HUDEP-2 (cell line): Measurements from ENCODE around the gene CHAT.

Source experiments
- DNase-seq, 76 experiments: peaks; one replicate each; lab custom pipeline; 2025; ENCODE audit not compliant: unreplicated experiment in 76 of 76; lab: John Stamatoyannopoulos, UW

Gene CHAT

DNA sequence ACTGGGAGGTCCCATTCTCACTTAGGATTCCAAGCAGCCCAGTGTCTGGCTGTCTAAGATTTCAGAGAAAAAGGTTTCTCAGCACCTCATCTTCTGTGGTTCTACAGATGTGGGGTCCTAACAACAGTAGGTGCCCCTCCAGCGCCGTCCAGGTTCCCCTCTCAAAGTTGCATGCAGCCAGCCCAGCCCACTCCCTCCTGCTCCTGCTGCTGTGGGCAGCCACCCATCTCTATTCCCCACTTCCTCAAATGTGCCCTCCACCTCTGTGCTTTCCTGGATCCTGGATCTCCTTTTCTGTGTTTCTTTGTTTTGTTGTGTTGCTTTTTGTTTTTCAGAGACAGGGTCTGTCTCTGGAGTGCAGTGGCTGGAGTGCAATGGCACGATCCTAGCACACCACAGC, 17.0 kb upstream of the CHAT start:
- DNase-seq = no peak

DNA sequence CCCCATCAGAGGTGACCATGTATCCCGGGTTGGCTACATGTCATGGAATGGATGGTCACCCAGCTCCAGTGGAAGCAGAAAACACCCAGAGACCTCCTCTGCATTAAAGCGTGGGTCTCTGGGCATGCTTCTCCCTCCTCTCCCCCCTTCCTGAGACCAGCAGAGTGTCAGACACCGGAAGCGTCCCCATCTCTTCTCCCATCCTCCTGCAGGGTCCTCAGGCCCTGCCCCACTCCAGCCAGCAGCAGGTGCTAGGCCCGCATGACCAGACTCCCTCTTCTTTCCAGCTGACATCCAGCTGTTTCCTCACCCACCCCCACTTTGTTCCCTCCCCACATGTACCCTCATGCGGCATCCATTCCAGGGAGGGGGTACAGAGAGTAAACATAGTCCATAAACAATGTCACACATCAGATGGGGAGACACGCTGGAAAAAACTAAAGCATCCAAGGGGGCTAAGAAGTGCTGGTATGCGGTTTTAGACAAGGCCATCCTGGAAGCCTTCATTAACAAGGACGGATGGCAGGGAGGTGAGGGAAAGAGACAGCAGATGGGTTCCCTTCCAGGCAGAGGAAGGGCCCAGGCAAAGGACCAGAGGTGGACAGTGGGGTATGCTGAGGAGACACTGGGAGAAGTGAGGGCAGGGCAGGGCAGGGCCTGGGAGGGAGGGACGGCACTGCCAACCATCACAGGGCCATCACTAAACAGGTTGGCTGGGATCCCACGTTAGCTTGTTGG, 16.2 kb upstream of the CHAT start:
- DNase-seq = no peak

DNA sequence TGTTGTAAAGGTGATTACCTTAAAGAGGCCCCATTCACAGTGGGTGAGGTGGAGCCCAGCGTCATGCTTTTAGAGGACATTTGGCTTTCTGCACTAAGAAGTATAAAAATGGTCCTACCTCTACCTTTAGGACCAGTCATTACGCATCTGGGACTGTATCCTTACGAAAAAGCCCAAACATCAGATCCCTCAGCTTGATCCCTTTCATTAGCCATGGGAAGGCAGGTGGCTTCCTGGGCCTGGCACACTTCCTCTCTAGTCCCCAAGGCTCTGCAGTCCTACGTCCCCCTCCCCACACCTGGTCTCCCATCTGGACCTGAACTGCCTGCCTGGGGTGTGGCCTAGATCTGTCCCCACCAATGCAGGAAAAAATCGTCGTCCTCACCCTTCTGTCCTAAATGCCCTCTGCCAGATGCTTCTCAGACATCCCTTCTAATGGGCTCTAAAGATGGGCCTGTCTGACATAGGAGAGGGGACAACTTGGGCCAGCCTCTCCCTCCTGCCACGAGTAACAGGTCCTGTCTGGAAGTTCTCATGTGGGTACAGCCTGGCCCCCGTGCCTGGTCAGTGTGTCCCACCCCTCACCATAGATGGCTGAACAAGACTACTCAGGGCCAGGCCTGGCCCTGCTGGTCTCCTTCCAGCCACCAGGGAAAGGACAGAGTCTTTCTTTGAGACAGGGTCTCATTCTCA, 15.5 kb upstream of the CHAT start:
- no peak for DNase-seq

DNA sequence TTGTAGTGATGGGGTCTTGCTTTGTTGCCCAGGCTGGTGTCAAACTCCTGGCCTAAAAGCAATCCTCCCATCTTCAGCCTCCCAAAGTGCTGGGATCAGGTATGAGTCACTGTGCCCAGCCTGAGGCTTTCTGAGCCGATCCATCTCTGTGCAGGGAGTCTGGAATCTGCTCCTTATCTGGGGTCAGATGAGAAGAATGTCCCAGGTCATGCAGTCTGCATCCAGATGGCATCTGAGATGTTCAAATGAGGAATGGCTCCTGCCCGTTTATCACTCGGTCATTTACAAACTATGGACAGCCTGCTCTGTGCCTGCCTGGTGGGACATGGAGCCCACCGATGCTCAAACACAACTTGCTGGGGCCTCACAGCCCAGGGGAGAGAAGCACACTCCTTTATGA, 14.9 kb upstream of the CHAT start:
- DNase-seq = no peak

DNA sequence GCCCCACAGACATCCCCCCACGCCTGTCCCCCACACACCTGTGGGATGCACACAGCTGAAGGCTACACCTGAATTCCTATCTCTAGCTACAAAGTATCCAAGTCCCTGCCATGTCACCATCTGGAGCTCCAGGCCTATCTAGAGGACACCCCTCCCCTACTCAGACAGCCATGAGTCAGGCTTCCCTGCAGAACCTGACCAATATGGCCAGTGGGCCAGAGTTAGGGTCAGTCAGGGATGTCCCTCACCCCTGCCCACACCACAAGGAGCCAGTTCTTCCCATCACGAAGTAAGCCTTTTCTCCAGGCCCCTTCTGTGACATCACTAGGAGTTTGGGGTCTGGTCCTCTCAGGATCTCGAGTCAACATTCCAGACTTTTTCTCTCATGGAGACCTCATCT, 14.3 kb upstream of the CHAT start:
- DNase-seq = no peak

DNA sequence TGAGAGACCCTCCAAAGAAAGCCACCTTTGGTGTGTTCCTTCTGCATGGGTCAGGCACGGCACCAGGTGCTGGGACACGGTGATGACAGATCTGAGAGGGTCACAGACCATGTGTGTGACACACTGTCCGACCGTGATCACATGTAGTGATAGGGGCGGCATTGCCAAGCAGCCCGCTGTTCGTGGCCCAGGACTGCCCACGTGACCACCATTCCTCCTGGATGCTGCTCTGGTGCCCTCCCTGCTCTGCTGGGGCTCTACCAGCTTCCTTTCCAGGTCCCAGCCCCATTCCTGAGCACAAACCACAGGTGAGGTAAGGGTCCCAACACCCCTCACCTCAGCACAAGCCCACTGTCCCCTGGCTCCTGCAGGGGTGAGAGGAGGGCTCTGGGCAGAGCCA, 13.8 kb upstream of the CHAT start:
- no peak for DNase-seq

DNA sequence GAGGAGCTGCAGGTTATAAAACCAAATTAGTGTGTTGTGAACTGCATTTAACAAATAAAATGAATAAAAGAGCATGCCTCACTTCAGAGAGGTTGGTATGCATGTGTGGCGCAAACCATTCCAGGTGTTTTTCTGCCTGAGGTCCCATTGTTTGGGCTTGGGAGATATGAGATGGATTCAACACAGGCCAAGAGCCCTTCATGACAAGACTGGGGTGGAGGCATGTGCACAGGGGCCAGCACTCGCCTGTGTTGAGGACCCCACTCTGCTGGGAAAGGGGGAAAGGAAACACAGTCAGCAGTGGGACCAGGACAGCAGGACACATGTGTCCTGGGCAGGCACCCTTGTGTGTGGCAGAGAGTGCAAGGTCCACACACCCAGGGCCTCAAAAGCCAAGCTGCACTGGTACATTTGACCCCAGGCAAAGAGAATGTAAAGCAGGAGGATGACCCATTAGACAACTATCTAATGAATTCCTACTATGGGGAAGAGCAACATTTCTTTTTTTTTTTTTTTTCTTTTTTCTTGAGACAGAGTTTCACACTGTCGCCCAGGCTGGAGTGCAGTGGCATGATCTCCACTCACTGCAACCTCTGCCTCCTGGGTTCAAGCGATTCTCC, 12.9 kb upstream of the CHAT start:
- DNase-seq = no peak

DNA sequence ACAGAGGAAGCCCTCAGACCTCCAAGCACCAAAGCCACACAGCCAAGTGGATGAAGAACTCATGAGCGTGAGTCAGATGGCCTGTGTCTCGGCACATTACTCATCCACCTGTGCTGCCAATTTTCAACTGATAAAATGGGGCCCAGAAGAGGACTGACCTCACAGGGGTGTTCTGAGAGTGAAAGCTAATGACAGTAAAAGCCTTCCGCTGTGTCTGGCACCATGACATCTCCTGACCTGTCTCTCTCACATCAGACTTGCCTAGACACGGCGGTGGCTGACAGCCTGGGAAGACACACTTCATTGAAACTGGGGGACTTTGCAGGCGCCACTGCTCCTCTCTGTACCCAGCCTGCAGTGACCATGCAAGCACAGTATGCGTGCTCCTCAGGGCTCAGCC, 12.0 kb upstream of the CHAT start:
- DNase-seq = peak in 3 of 76 experiments; percentile 7 to 55 (median 31)

DNA sequence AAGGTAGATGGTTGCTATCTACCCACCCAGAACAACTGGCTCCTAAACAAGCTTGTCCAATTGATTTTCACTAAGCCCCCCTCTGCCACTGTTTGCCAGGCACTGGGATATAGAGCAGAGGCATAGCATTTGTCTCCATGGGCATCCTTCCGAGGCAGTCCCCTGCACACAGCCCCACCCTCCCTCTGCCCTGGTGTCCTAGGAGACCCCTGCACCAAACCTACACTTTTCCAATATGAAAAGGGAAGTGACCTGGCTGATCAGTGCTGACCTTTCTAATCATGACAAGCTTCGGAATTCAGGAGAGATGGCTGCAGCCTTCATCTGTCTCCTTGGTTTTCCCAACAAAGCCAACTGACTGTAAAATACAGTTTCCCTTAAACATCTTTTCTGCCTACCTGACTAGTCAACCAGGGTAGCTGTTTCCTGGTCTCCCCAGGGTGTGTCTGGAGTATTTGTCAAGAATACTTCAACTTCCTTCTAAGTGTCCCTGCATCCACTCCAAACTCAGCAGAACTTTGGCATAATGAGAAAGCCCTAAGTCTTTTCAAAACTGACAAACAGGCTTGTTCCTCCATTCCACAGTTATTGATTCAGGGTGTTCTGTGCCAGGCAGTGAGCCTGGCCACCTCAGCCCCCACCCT, 11.3 kb upstream of the CHAT start:
- no peak for DNase-seq

DNA sequence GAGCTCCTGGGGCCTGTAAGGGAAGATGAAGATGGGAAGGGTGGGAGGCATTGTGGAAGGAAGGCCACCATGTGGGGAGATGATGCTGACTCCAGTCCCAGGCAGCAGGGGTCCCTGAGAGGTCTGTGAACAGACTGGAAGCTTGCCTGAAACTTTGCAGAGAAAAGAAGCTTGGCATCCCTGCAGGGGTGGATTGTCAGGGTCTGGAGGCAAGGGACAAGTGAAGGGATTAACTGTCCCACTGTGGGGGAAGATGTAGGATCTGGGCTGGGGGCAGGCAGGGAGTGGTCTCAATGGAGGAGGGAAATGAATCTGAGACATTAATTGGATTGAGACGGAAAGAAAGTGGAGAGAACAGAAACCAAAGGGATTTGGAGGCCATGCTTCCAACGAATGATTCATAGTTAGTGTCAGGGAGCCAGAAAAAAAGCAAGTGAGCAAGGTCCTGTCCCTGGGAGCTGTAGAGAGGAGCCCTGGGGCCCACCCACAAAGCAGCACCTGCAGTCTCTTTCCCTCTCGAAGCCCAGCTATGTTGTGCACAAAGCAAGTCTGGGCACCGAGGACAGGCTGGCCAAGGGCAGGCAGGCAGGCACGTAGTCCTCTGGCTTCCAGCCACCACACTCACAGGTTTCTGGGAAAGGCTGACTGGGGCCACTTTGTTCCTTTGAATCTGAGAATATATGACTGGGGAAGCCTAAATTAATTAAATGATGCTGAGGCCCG, 8.5 kb upstream of the CHAT start:
- DNase-seq = no peak

DNA sequence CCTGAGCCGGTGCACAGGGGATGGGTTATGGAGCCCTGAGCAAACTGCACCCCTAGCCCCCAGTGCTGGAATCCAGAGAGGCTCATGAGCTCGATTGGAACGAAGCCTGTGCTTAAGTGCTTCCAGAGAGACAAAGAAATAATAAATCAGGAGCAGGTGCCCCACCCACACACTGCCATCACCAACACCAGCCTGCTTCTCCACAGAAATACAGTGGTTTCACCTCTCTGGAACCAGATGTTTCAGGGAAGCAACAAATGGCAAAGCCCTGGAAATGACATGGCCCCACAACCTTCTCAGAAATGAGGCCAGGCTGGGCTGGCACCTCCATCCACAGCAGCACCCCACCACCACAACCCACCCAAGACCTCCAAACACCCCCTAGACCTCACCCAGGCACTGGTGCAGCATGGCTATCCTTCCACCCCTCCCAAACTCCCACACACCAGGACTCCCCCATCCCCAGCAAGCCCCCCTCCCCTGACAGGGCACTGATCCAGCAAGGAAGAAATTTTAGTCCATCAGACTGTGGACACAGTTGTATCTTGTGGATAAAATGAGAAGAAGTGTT, 7.8 kb upstream of the CHAT start:
- no peak for DNase-seq

DNA sequence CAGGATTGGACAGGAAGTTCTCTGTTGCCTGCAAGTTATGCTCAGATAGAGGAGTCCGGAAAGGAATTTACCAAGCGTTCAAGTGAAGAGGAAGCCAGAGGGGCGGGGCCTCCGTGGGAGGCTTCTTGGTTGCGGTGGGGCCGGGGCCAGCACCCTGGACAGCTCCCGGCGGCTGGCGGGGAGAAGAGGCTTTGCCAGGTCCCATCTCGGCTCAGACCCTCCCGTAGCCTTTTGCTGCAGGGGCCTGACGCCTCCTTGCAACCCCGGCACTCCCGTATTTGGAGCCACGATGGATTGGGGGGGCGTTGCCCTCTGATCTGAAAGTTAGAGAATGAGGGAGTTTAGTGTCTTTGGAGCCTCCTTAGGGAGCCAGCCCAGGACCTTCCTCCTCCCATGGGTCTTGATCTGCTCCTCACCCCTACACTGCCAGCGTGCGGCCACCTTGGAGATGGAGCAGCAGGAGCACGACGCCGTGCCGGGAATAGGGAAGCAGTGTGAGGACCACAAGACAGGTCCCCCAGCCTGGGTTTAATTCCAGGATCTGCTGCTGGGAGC, 6.8 kb upstream of the CHAT start:
- DNase-seq = peak in 66 of 76 experiments; percentile 1 to 80 (median 46)

DNA sequence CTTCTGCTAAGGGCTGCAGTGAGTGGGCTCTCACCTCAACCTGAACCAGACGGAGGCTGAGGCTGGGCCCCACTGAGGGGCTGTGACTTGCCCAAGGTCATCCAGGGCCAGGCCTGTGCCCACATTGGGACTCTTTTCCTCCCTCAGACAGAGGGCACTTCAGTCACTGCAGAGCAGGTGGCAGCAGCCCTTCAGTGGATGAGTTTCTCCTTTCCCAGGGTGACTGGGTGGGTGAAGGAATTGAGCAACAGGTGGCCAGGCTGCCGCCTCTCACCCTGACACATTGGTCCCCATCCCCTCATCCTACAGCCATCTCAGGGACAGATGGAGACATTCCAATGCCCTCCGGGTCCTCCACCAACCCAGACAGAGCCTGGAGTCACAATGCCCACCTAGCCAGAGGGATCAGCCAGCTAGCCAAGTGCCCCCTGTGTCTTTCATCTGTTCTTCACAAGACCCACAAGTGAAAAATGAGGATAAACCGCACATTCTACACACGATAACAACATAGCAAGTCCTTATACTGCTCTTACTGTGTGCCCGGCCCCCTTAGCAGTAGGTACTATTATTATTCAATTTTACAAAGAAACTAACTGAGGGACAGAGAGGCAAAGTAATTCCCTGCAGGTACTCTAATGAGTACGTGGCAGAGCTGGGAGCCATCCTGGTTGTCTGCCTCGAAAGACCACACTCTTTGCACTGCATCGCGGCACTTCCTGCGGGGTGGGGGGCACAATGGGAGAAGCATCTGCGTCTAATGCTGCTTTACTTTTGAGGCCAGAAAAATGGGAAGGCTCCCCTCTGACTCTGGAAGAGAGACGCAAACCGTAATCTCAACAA, 5.5 kb upstream of the CHAT start:
- DNase-seq = no peak

DNA sequence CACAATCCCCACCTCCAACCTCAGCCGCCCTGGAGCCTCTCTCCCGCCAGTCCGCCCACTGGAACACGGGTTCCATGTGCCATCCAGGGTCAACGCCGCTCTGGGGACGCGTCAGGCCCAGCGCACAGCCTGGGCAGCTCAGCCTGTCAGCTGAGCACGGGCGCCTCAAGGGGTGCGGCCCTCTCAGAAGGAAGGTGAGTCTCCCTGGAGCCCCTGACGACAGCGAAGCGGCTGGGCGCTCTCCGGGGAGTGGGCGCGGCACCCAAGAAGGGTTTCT, 4.9 kb upstream of the CHAT start:
- no peak for DNase-seq

DNA sequence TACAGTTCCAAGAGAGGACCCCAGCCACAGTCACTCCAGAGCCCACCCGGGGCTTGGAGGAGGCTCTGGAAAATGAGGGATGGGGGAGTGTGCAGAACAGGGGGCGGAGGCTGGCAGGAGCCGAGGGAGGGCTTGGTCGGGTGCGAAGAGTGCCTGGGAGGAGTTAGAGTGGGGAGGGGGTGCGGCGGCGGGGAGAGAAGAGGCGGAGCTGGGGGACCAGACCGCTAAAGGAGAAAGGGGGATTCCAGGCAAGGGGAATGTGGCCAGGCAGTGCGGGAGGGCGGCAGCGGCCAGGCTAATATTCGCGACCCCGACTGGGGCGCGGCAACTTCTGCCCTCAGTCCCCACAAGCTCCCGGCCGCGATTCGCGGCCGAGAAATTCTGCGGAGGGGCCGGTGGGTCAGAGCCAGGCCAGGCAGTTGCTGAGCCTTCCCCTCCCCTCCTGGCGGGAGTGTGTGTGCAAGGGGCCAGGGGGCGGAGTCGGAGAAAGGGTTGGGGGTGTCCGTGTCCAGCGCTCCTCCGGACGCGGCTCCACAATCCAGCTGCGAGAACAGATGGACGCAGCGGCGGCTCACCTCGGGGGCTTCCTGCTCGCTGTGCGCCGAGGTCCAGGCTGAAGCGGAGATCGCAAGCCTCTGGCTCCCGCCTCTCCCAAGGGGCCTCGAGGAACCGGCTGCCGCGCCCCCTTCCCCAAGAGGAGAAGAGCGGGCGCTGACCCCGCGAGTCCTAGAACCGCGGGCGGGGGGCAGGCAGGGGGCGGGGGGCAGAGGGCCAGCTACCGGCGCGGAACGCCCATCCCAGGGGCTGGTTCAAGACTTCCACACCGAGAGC, 4.3 kb upstream of the CHAT start:
- DNase-seq = no peak

DNA sequence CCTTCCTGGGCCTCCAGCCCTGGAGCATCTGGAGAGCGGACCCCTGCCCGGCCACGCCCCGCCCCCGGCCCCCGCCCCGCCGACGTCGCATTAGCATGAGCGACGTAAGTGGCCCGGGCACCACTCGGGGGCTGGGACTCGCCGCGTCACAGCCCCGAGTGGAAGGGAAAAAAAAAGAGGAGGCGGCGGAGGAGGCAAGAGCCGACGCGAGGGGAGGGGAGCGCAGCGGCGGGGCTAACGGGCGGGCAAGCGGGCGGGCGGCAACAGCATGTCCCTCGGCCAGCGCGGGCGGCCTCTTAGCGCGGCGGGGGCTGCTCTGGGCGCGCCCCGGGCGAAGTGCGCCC, 3.8 kb upstream of the CHAT start, which contains the start of gene SLC18A3:
Gene SLC18A3 (plus strand): TSS at position 197 of the 344 bp plus-strand sequence. CDS start 431 bp downstream, outside the sequence.
- no peak for DNase-seq

DNA sequence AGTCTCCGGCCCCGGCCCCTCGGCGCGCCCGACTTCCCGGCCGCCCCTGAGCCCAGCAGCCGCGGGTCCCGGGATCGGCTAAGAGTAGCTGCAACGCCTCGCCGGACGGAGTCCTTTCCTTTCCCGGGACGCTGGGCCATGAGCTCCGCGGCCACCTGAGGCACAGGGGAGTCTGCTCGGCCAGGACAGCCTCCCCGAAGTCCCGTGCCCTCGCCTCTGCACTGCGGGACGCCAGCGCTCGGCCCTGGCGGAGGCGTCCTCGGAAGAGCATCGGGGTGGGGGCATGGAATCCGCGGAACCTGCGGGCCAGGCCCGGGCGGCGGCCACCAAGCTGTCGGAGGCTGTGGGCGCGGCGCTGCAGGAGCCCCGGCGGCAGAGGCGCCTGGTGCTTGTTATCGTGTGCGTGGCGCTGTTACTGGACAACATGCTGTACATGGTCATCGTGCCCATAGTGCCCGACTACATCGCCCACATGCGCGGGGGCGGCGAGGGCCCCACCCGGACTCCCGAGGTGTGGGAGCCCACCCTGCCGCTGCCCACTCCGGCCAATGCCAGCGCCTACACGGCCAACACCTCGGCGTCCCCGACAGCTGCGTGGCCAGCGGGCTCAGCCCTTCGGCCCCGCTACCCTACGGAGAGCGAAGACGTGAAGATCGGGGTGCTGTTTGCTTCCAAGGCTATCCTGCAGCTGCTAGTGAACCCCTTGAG, 3.2 kb upstream of the CHAT start:
- DNase-seq = no peak

DNA sequence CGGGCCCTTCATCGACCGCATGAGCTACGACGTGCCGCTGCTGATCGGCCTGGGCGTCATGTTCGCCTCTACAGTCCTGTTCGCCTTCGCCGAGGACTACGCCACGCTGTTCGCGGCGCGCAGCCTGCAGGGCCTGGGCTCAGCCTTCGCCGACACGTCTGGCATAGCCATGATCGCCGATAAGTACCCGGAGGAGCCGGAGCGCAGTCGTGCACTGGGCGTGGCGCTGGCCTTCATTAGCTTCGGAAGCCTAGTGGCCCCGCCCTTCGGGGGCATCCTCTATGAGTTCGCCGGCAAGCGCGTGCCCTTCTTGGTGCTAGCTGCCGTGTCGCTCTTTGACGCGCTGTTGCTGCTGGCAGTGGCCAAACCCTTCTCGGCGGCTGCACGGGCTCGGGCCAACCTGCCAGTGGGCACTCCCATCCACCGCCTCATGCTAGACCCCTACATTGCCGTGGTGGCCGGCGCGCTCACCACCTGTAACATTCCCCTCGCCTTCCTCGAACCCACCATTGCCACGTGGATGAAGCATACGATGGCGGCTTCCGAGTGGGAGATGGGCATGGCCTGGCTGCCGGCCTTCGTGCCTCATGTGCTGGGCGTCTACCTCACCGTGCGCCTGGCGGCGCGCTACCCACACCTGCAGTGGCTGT, 2.5 kb upstream of the CHAT start:
- peak in 22 of 76 experiments; percentile 2 to 38 (median 14) for DNase-seq
